22Rv1 (cell line): ENCODE data around the gene RBM18.

Experiments used
- ZFX ChIP-seq: fragments of 450-650 bp; IDR thresholded peaks from 2 replicates; pipeline ENCODE4 v1.6.1; 2017; ENCODE audit warnings: antibody characterized with exemption, borderline replicate concordance
- TF ChIP-seq, protein P1 (sequence below): fragments of 450-650 bp; IDR thresholded peaks from 2 replicates; pipeline ENCODE4 v1.5.1; 2017; ENCODE audit warnings: mild to moderate bottlenecking

DNA sequence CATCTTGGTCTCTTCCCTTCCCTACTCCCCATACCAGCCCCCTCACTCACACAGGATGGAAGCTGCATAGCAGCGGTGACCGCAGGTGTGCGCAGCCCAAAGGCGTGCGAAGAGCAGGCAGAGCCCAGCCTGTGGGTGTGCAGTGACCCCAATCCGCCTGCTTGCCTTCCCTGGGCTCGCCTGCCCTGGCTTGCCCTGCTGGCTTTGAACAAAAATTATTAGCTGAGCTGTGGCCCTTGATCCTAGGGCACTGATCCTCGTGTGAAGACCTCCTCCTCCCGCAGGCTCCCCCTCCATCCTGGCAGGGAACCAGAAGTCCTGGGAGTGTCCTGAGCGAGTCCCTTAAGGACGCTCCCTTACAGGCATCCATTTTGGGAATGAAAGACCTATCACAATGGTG lies 73.1 kb downstream of the RBM18 start:
- TF ChIP-seq, protein P1, sequence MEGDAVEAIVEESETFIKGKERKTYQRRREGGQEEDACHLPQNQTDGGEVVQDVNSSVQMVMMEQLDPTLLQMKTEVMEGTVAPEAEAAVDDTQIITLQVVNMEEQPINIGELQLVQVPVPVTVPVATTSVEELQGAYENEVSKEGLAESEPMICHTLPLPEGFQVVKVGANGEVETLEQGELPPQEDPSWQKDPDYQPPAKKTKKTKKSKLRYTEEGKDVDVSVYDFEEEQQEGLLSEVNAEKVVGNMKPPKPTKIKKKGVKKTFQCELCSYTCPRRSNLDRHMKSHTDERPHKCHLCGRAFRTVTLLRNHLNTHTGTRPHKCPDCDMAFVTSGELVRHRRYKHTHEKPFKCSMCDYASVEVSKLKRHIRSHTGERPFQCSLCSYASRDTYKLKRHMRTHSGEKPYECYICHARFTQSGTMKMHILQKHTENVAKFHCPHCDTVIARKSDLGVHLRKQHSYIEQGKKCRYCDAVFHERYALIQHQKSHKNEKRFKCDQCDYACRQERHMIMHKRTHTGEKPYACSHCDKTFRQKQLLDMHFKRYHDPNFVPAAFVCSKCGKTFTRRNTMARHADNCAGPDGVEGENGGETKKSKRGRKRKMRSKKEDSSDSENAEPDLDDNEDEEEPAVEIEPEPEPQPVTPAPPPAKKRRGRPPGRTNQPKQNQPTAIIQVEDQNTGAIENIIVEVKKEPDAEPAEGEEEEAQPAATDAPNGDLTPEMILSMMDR = no peak
- no peak for TF ChIP-seq ZFX
